ENCODE data around the gene PROK1. TPM values are rescaled to one million over a fixed set of nuclear protein-coding genes. Genes with fewer than 3 reads are reported as not detected.

PROK1 gene
- total RNA-seq, 1 experiment from 2014 or later: 0.22 TPM

- TF ChIP-seq POLR2AphosphoS5 (IDR thresholded peaks at IDR 0.05; ENCODE audit: low read depth, low read length): no peak
- peak; percentile 42 for TF ChIP-seq RAD21 (IDR thresholded peaks at IDR 0.05; ENCODE audit: low read depth)
- TF ChIP-seq ZBTB33 (IDR thresholded peaks at IDR 0.05; ENCODE audit: extremely low read depth, insufficient replicate concordance, low read length): no peak
- no peak for TF ChIP-seq EZH2 (IDR thresholded peaks at IDR 0.05)
These were observed 26.6 kb downstream of the PROK1 start (continued) for GRCh38 chr1:110477445-110477957.

- Histone ChIP-seq H4K20me1 (ENCODE audit: insufficient read depth) (no peaks in the 10 kb centered on the region), H3K9me3 (ENCODE audit: control insufficient read depth in 1 of 2, insufficient read depth in 1 of 2, low read depth in 1 of 2, low read length in 2 of 2) (no peaks in the 10 kb centered on the region), H3K27ac (ENCODE audit: low read depth, low read length) (peak overlapping the region; percentile 72), H3K36me3 (ENCODE audit: control insufficient read depth in 1 of 2, insufficient read depth in 2 of 2, low read length in 2 of 2) (no peaks in the 10 kb centered on the region), H3K79me2 (ENCODE audit: insufficient read depth, low read length) (no peaks in the 10 kb centered on the region), H3K27me3 (ENCODE audit: insufficient read depth, low read length) (no peaks in the 10 kb centered on the region), H2AFZ (ENCODE audit: low read depth, low read length, poor library complexity, severe bottlenecking) (peak overlapping the region; percentile 63), H3K4me2 (ENCODE audit: low read length) (peak overlapping the region; percentile 71), H3K4me3 (replicated peaks in 1 of 2; ENCODE audit: low read depth in 1 of 2, low read length in 2 of 2) (peak overlapping the region in 1 of 2 experiments; percentile 34; a peak in 2 of 4 replicates), H3K4me1 (ENCODE audit: control insufficient read depth in 1 of 2, insufficient read depth in 2 of 2, low read length in 2 of 2) (peaks cover 23 to 40% of the 10 kb centered on the region in 2 experiments), H3K9ac (ENCODE audit: low read length) (peak overlapping the region; percentile 57), H3K9me2 (ENCODE audit: insufficient read depth) (no peaks in the 10 kb centered on the region)
- ChIA-PET RAD21 (ENCODE audit: low non-redundant PET in 1 of 2, low total read pairs in 2 of 2, uncharacterized antibody in 2 of 2, unreplicated experiment in 2 of 2) (interaction anchor here (1.1 to 2.4 kb wide), 3 partner anchors 18 to 65 kb away, joined by 3 to 11 read pairs (median 5); no protein-coding TSS in a partner anchor), POLR2A (interaction anchor here (1.4 kb wide), 1 partner anchor 139 kb away, joined by 3 read pairs; the partner anchor contains the start of gene RBM15), CTCF (interaction anchor here (1.9 to 21.6 kb wide), 3 partner anchors 18 to 270 kb away, joined by 7 to 203 read pairs (median 9); no protein-coding TSS in a partner anchor)
- intact Hi-C loops (cut with micrococcal nuclease): loop anchor here (1.0 to 5.0 kb wide), 2 partner anchors 18 to 139 kb away; no protein-coding TSS in a partner anchor
- no peak for TF ChIP-seq RAD21 (IDR thresholded peaks at IDR 0.05; ENCODE audit: low read depth)
- BruUV-seq (replicated peaks): no TSS peak
- ATAC-seq (no peak), DNase-seq (ENCODE audit: low read depth, low spot score) (no peak)
These were observed 27.2 kb downstream of the PROK1 start for GRCh38 chr1:110477967-110478640.

Data from HCT116 (cell line).